ENCODE results near the gene VTI1B.

GRCh38 chr14:67722293-67722692, 47.9 kb upstream of the VTI1B start:
- TF ChIP-seq POLR2A (IDR thresholded peaks at IDR 0.05; ENCODE audit: extremely low read depth, insufficient read length), result no peak
- TF ChIP-seq CTCF (IDR thresholded peaks at IDR 0.05; ENCODE audit: low read depth, low read length), result no peak
- no peak for TF ChIP-seq MAX (IDR thresholded peaks at IDR 0.05; ENCODE audit: low read depth, low read length)
